Stimulated activated naive CD8-positive, alpha-beta T cell treated with anti-CD3 and anti-CD28 coated beads, Interleukin-15, Interleukin-2, amounts not matched to agents 100 ng/mL and 50 ng/mL, for 24 hours (primary cell): Measurements from ENCODE around the gene AQP10.
A peak's percentile ranks its signal among the peaks of the same experiment; 100 is the strongest.
"Not testable (repeated sequence)": the region's sequence is repeated elsewhere in the genome, so short reads cannot be mapped to it uniquely, and the experiment has no call there.

ENCODE experiments used
- H3K27ac Mint-ChIP-seq: one replicate; pipeline ENCODE4 v1.8.0; 2021; ENCODE audit warnings: mild to moderate bottlenecking, mixed read lengths
- H3K27me3 Mint-ChIP-seq: one replicate; pipeline ENCODE4 v1.8.0; 2021; ENCODE audit warnings: mixed read lengths
- H3K36me3 Mint-ChIP-seq: one replicate; pipeline ENCODE4 v1.8.0; 2021; ENCODE audit warnings: low read depth, mixed read lengths
- H3K4me1 Mint-ChIP-seq: one replicate; pipeline ENCODE4 v1.8.0; 2021; ENCODE audit warnings: low read depth, mixed read lengths
- H3K4me3 Mint-ChIP-seq: one replicate; pipeline ENCODE4 v1.8.0; 2021; ENCODE audit warnings: mild to moderate bottlenecking, mixed read lengths
- H3K9me3 Mint-ChIP-seq: one replicate; pipeline ENCODE4 v1.8.0; 2021; ENCODE audit warnings: mixed read lengths

AQP10 gene

DNA sequence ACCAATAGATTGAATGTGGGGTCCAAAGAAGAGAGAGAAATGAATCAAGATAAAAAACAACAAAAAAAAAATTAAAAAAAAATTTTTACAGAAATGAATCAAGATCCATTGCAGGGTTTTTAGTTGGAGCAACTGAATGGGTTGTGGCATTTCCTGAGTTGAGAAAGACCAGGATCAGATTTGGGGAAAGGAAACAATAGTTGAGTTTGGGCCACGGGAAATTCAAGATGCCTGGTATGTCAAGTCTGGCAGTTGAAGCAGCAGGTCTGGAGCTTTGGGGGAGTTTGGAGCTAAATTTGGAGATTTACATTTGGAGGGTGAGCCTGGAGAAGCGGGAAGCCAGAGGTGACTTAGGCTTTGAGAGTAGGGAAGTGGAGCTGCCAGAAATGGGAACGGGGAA lies 27.1 kb downstream of the AQP10 start:
- peak overlapping the region; percentile 17 for H3K27ac Mint-ChIP-seq
- peaks cover 62% of the 10 kb centered on the region for H3K36me3 Mint-ChIP-seq
- H3K4me1 Mint-ChIP-seq: peaks cover 72% of the 10 kb centered on the region
- H3K9me3 Mint-ChIP-seq: no peaks in the 10 kb centered on the region
- no peak overlapping the region for H3K4me3 Mint-ChIP-seq
- H3K27me3 Mint-ChIP-seq: no peaks in the 10 kb centered on the region

DNA sequence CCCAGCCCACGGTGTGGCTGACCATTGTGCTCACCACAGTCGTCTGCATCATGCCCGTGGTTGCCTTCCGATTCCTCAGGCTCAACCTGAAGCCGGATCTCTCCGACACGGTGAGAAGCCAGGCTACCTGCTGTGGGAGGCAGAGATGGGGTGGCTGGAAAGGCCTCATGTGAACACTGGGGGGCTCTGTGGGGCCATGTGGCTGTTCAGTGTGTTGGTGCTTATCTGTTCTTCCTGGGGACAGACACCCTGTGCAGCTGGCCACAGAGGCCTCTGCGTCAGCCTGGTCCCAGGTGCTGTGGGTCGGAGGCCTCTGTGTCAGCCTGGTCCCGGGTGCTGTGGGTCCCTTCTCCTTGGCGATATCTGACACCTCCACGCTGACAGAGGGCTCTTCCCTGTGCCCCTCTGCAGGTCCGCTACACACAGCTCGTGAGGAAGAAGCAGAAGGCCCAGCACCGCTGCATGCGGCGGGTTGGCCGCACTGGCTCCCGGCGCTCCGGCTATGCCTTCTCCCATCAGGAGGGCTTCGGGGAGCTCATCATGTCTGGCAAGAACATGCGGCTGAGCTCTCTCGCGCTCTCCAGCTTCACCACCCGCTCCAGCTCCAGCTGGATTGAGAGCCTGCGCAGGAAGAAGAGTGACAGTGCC lies 27.7 kb downstream of the AQP10 start:
- Mint-ChIP-seq H3K36me3 (peaks cover 56% of the 10 kb centered on the region), H3K4me3 (no peak overlapping the region), H3K27me3 (no peaks in the 10 kb centered on the region), H3K27ac (no peak overlapping the region), H3K9me3 (no peaks in the 10 kb centered on the region), H3K4me1 (peaks cover 72% of the 10 kb centered on the region)

DNA sequence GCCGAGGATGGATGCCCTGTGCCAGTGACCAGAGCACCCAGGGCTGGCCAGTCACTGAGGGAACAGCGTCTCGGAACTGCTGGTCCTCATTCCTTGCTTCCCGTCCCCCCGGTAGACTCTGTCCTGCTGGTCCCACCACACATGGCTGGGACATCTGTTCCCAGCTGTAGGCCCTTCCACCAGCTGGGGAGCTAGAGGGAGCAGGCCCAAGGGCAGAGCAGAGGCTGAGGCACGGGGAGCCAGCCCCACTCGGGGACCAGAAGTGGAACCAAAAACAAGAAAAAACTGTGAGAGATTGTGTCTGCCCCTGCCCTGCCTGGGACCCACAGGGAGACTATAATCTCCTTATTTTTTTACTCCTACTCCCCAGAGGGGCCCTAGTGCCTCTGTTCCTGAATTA lies 28.2 kb downstream of the AQP10 start:
- Mint-ChIP-seq H3K27ac (peak overlapping the region; percentile 42), H3K36me3 (peaks cover 51% of the 10 kb centered on the region)

DNA sequence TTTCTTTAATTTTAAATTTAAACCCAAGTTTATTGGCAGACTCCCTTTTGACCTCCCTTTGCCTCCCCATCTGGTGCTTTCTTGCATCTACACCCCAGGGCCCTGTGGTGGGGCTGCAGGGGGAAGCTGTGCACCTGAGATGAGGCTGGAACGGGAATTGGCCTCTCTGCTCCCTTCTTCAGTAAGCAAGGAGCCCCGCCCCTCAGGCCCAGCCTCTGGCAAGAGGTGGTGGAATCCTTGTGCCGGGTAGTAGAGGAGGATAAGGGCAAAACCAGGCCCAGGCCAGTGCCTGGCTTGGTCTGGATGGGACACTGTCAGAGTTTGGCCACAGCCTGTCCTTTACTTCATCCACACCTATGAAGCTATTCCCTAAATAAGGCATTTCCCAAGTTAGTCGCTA lies 29.5 kb downstream of the AQP10 start:
- Mint-ChIP-seq H3K4me1 (peaks cover 63% of the 10 kb centered on the region), H3K4me3 (no peak overlapping the region), H3K27ac (no peak overlapping the region), H3K36me3 (peaks cover 40% of the 10 kb centered on the region), H3K9me3 (no peaks in the 10 kb centered on the region), H3K27me3 (peaks cover 5% of the 10 kb centered on the region)

More for the DNA sequence above, 28.2 kb downstream of the AQP10 start:
- H3K27me3 Mint-ChIP-seq: peaks cover 5% of the 10 kb centered on the region
- H3K4me3 Mint-ChIP-seq: no peak overlapping the region
- H3K9me3 Mint-ChIP-seq: no peaks in the 10 kb centered on the region
- peaks cover 72% of the 10 kb centered on the region for H3K4me1 Mint-ChIP-seq

DNA sequence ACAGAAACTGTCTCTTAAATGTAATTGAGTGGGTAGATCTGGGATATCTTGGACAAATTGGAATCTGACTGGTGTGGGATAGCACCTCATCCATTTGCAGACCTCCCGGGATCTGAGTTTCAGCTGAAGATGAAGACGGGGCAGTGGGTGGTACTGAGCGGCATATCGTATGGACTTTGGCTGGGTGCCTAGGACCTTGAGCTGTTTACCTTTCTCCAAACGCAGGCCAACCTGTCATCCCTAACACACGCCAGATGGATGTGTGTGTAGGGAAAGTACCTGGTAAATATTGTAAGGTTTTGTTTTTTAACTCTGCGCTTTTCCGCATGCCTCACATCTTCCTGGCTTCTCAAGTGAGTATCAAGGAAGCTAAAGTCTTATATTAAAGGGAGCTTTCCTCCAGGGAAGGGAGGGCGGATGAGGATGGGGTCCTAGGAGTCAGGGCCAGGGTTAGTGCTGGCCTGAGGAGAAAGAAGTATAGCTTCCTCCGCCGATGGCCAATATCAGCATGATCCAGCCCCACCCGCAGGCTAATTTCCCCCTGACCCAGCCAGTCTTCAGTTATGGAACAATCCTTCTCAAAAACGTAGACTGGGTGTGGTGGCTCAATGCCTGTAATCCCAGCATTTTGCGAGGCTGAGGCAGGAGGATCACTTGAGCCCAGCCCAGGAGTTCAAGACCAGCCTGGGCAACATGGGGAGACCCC lies 30.6 kb downstream of the AQP10 start:
- no peak overlapping the region for H3K4me3 Mint-ChIP-seq
- H3K4me1 Mint-ChIP-seq: peaks cover 51% of the 10 kb centered on the region

DNA sequence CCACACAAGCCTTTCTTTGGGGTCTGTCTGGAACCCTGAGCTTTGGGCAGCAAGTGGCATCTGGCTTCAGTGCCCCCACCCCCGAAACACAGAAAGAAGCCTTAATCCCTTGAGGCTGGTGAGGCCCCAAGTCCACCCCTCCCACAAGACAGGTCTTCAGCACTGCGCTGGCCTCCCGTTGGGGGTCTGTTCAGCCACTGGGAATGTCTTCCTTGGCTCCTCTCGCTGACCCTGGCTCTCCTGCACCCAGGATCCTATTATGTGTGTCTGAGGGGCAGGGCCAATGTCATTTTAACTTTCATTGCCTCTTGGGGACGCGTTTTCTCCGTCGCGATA lies 31.3 kb downstream of the AQP10 start:
- peaks cover 23% of the 10 kb centered on the region for H3K36me3 Mint-ChIP-seq
- H3K27ac Mint-ChIP-seq: no peak overlapping the region
- no peaks in the 10 kb centered on the region for H3K9me3 Mint-ChIP-seq
- H3K27me3 Mint-ChIP-seq: peaks cover 5% of the 10 kb centered on the region
- H3K4me3 Mint-ChIP-seq: peak overlapping the region; percentile 84
- peaks cover 44% of the 10 kb centered on the region for H3K4me1 Mint-ChIP-seq

More for the DNA sequence above, 30.6 kb downstream of the AQP10 start:
- H3K9me3 Mint-ChIP-seq: no peaks in the 10 kb centered on the region
- H3K27me3 Mint-ChIP-seq: peaks cover 5% of the 10 kb centered on the region
- peaks cover 28% of the 10 kb centered on the region for H3K36me3 Mint-ChIP-seq
- no peak overlapping the region for H3K27ac Mint-ChIP-seq

DNA sequence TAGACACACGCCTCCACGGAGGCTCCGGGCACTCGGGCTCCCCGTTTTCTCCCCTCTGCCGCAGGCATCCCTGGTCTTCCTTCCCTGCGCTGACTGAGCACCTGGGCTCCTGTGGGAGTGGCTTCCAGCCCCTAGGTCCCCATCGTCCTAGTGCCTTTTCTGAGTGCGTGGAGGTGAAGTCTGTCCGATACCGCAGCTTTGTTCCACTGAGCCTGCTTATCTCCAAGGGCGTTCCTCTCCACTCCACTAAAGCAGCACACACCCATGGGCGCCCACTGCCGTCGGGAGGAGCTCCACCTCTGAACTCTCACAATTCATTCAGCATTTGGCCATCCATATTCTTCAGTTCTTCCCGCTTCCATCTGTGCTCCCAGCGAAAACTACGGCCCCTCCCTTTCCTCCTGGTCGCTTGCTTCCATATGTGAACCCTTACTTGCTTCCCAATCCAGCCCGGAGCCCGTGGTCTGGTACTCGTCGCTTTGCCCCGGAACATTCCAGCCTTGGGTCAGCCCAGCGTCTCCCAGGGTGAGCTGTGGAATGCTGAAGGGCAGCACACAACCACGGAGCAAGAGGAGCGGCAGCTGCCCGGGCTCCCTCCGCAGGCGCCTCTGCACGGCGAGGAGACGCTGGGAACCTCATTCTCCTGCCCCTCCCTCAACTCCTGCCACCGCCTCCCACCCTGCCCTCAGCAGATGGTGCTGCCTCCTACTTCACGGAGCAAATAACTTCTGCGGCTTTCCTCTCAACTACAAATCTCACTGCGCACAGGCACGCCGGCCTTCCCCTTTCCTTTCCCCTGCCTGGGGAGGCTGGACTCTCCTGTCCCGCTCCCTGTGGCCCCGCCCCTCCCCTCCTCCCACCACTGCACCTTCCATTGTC lies 31.9 kb downstream of the AQP10 start:
- Mint-ChIP-seq H3K36me3 (peaks cover 19% of the 10 kb centered on the region), H3K4me3 (peak overlapping the region; percentile 84), H3K27me3 (peaks cover 5% of the 10 kb centered on the region), H3K9me3 (no peaks in the 10 kb centered on the region), H3K27ac (peak overlapping the region; percentile 39), H3K4me1 (peaks cover 41% of the 10 kb centered on the region)

DNA sequence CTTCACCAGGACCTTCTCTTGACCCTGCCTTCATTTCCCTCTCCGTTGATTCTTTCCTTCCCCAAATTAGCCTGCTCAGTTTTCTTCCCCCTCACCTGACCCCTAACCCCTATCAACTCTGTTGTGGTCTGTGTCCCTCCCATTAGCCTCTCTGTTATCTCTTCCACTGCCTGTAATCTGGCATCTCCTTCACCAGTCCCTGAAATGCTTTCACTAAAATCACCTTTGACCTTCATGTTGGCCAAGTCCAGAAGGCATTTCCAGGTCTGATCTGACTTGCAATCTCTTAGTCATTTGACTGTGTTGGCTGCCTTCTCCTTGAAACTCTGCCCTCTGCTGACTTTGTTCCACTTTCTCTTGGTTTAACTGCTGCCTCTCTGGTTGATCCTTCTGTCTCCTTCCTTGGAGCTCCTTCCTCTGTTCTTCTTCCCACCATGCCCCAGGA lies 32.6 kb downstream of the AQP10 start:
- Mint-ChIP-seq H3K27me3 (peaks cover 5% of the 10 kb centered on the region), H3K36me3 (peaks cover 12% of the 10 kb centered on the region), H3K4me1 (peaks cover 34% of the 10 kb centered on the region), H3K4me3 (peak overlapping the region; percentile 84), H3K27ac (peak overlapping the region; percentile 39), H3K9me3 (no peaks in the 10 kb centered on the region)

DNA sequence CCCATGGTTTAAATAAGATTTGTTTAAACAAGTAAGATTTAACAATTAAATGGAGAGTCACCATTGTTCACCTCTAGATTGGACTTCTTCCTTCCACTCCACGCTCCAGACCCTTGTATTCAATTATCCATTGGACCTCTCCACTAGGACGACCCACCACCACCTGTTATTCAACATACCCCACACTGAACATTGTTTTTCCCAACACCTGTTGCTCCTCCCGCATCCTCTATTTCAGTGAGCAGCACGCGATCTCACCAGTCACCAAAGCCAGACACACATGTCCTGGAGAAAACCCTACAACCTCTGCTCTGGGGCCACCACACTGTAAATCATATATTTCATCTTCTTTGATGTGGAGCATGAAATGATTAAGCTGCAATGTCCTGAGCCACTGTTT lies 33.1 kb downstream of the AQP10 start:
- H3K36me3 Mint-ChIP-seq: peaks cover 7% of the 10 kb centered on the region
- H3K9me3 Mint-ChIP-seq: no peaks in the 10 kb centered on the region
- H3K4me3 Mint-ChIP-seq: no peak overlapping the region
- no peak overlapping the region for H3K27ac Mint-ChIP-seq
- peaks cover 30% of the 10 kb centered on the region for H3K4me1 Mint-ChIP-seq
- H3K27me3 Mint-ChIP-seq: peaks cover 5% of the 10 kb centered on the region

DNA sequence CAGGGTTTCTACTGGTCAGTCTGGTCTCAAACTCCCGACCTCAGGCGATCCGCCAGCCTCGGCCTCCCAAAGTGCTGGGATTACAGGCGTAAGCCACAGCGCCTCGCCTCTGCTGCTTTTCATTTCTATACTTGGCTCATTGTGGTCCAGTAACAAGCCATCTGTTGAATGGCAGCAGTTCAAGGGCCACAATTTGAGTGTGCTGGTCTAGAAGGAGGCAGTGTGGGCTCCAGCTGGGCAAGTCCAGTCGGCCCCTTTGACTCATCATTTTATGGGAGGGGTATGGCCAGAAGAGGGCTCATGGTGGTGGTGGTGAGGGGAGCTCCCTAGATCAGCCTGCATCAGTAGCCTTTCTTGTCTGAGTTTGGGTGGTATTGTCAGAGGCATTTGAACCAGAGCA lies 37.6 kb downstream of the AQP10 start:
- no peak overlapping the region for H3K27ac Mint-ChIP-seq
- H3K4me3 Mint-ChIP-seq: no peak overlapping the region
- peaks cover 10% of the 10 kb centered on the region for H3K4me1 Mint-ChIP-seq
- no peaks in the 10 kb centered on the region for H3K36me3 Mint-ChIP-seq
- no peaks in the 10 kb centered on the region for H3K9me3 Mint-ChIP-seq
- peaks cover 5% of the 10 kb centered on the region for H3K27me3 Mint-ChIP-seq

DNA sequence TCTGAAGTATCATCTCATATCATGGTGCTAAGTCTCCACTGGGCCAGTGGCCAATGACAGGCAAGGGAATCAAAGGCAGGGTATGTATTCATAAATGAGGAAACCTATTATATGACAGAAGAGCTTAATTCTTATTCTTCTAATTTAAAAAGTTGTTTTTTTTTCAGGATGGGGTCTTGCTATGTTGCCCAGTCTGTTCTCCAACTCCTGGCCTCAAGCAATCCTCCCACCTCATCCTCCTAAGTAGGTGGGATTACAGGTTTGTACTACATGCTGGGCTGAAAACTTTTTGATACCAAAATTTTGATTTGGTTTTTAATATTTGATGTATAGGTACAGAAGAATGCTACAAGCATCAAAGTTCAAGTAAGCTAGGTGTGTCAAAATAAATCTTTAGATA lies 39.4 kb downstream of the AQP10 start:
- H3K4me1 Mint-ChIP-seq: no peaks in the 10 kb centered on the region
- no peak overlapping the region for H3K4me3 Mint-ChIP-seq
- no peaks in the 10 kb centered on the region for H3K9me3 Mint-ChIP-seq
- no peaks in the 10 kb centered on the region for H3K27me3 Mint-ChIP-seq
- no peak overlapping the region for H3K27ac Mint-ChIP-seq
- no peaks in the 10 kb centered on the region for H3K36me3 Mint-ChIP-seq

DNA sequence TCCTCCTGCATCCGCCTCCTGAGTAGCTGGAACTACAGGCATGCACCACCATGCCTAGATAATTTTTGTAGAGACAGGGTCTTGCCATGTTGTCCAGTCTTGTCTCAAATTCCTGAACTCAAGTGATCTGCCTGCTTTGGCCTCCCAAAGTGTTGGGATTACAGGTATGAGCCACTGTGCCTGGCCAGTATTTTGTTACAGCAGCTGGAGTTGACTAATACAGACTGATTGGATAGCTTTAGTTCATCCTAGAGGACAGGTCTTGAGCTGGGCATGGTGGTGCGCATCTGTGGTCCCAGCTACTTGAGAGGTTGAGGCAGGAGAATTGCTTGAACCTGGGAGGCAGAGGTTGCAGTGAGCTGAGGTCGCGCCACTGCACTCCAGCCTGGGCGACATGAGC lies 40.0 kb downstream of the AQP10 start:
- not testable (repeated sequence) for H3K9me3 Mint-ChIP-seq, H3K36me3 Mint-ChIP-seq, H3K4me1 Mint-ChIP-seq, H3K27me3 Mint-ChIP-seq, H3K4me3 Mint-ChIP-seq
- H3K27ac Mint-ChIP-seq: peak overlapping the region; percentile 55

DNA sequence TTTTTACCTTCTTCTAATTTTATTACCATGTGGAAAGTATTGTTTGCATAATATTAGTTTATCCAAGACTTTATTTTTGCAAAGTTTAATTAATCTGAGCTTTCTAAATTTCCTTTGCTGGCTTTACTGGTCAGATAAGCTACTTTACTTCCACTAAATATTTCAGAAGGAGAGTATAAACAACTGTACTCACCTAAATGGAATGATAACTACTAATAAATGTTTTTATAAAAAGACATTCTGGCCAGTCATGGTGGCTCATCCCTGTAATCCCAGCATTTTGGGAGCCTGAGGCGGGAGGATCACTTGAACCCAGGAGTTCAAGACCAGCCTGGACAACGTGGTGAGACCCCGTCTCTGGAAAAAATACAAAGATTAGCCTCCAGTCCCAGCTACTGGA lies 40.5 kb downstream of the AQP10 start:
- peaks cover 6% of the 10 kb centered on the region for H3K4me1 Mint-ChIP-seq
- no peak overlapping the region for H3K27ac Mint-ChIP-seq
- no peak overlapping the region for H3K4me3 Mint-ChIP-seq
- H3K27me3 Mint-ChIP-seq: no peaks in the 10 kb centered on the region
- H3K9me3 Mint-ChIP-seq: no peaks in the 10 kb centered on the region
- H3K36me3 Mint-ChIP-seq: no peaks in the 10 kb centered on the region

DNA sequence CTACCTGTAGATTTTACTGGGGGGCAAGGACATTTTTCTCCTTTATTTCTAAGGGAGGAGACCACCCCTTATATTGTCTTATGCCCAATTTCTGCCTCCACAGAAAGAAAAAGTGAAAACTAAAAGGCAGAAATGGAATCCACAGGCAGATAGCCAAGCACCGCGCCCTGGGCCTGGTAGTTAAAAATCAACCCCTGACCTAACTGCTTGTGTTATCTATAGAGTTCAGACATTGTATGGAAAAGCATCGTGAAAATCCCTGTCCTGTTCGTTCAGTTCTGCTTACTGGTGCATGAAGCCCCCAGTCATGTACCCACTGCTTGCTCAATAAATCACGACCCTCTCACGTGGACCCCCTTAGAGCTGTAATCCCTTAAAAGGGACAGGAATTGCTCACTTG lies 50.5 kb downstream of the AQP10 start:
- Mint-ChIP-seq H3K4me3 (no peak overlapping the region), H3K4me1 (peaks cover 14% of the 10 kb centered on the region), H3K27ac (no peak overlapping the region), H3K36me3 (no peaks in the 10 kb centered on the region), H3K27me3 (no peaks in the 10 kb centered on the region), H3K9me3 (no peaks in the 10 kb centered on the region)

DNA sequence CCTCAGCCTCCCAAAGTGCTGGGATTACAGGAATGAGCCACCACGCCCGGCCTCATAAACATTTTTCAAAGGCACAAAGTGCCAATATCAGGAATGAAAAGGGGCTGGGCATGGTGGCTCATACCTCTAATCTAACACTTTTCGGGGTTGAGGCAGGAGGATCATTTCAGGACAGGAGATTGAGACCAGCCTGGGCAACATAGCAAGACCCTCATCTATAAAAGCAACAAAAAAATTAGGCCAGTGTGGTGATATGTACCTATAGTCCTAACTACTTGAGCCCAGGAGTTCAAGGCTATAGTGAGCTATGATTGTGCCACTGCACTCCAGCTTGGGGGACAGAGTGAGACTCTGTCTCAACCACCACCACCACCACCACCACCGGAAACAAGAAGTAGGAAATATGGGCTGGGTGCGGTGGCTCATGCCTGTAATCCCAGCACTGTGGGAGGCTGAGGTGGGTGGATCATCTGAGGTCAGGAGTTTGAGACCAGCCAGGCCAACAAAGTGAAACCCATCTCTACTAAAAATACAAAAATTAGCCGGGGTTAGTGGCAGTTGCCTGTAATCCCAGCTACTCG lies 53.0 kb downstream of the AQP10 start:
- peaks cover 14% of the 10 kb centered on the region for H3K4me1 Mint-ChIP-seq
- not testable (repeated sequence) for H3K4me3 Mint-ChIP-seq, H3K27ac Mint-ChIP-seq, H3K36me3 Mint-ChIP-seq, H3K27me3 Mint-ChIP-seq, H3K9me3 Mint-ChIP-seq
